HAP-1 (cell line): ENCODE data around the gene FGF16.
A peak's percentile ranks its signal among the peaks of the same experiment; 100 is the strongest.
"Not testable (repeated sequence)": the region's sequence is repeated elsewhere in the genome, so short reads cannot be mapped to it uniquely, and the experiment has no call there.

ENCODE experiments used
- DNase-seq, 2 experiments: peaks; one replicate each; pipeline ENCODE4 v3.0.0-alpha.2; 2016 to 2020; ENCODE audit warnings: low spot score in 2 of 2
- H3K27me3 ChIP-seq: fragments of 250-450 bp; sonication (Bioruptor Pico); 2 replicates; pipeline ENCODE4 v1.5.1; 2020; ENCODE audit warnings: low read depth, mild to moderate bottlenecking, moderate library complexity
- H3K36me3 ChIP-seq: fragments of 250-450 bp; sonication (Bioruptor Pico); replicated peaks from 2 replicates; pipeline ENCODE4 v1.5.1; 2020; ENCODE audit warnings: mild to moderate bottlenecking
- H3K4me1 ChIP-seq: fragments of 250-450 bp; sonication (Bioruptor Pico); 2 replicates; pipeline ENCODE4 v1.5.1; 2020; ENCODE audit warnings: mild to moderate bottlenecking
- H3K4me3 ChIP-seq: fragments of 250-450 bp; sonication (Bioruptor Pico); 2 replicates; pipeline ENCODE4 v1.5.1; 2020; ENCODE audit warnings: mild to moderate bottlenecking, moderate library complexity
- H3K9me3 ChIP-seq: fragments of 250-450 bp; sonication (Bioruptor Pico); 2 replicates; pipeline ENCODE4 v1.5.1; 2020; ENCODE audit warnings: mild to moderate bottlenecking, moderate library complexity
- in situ Hi-C: fragments of 300-500 bp; cut with MboI; formaldehyde crosslinking; loops from 3 replicates; pipeline ENCODE4 v1.14.3; 2020; ENCODE audit warnings: low sequenced_read_pairs, inconsistent platforms, mixed read lengths

The FGF16 gene

GRCh38 chrX:77484045-77484444 is 36.9 kb downstream of the FGF16 start:
- no peaks in the 10 kb centered on the region for H3K27me3 ChIP-seq
- no peaks in the 10 kb centered on the region for H3K36me3 ChIP-seq
- in situ Hi-C loops, result no loop called here
- peaks cover 10% of the 10 kb centered on the region for H3K4me1 ChIP-seq
- peaks cover 2% of the 10 kb centered on the region; the same call in 1 of the 2 replicates for H3K9me3 ChIP-seq
- DNase-seq, result no peak
- no peak overlapping the region for H3K4me3 ChIP-seq

- no peaks in the 10 kb centered on the region for H3K36me3 ChIP-seq
- no peaks in the 10 kb centered on the region for H3K9me3 ChIP-seq
- no peaks in the 10 kb centered on the region for H3K27me3 ChIP-seq
- DNase-seq, result peak; percentile 84 to 95
- no peak overlapping the region for H3K4me3 ChIP-seq
- in situ Hi-C loops, result no loop called here
- H3K4me1 ChIP-seq, result peaks cover 11% of the 10 kb centered on the region
These were observed 46.7 kb downstream of the FGF16 start for GRCh38 chrX:77493677-77494553.

GRCh38 chrX:77500164-77500563 is 53.0 kb downstream of the FGF16 start:
- H3K27me3 ChIP-seq, DNase-seq, in situ Hi-C loops, H3K9me3 ChIP-seq, H3K4me1 ChIP-seq, H3K4me3 ChIP-seq, H3K36me3 ChIP-seq: not testable (repeated sequence)

- in situ Hi-C loops, result no loop called here
- no peak overlapping the region for H3K4me3 ChIP-seq
- DNase-seq, result peak in 1 of 2 experiments; percentile 41
These were observed 55.8 kb downstream of the FGF16 start for GRCh38 chrX:77502951-77503525.

GRCh38 chrX:77505227-77505626 is 58.0 kb downstream of the FGF16 start:
- no peak for DNase-seq

More at GRCh38 chrX:77502951-77503525, 55.8 kb downstream of the FGF16 start:
- Histone ChIP-seq H3K4me1 (no peaks in the 10 kb centered on the region), H3K36me3 (peaks cover 5% of the 10 kb centered on the region; the same call in 1 of the 2 replicates), H3K27me3 (no peaks in the 10 kb centered on the region), H3K9me3 (no peaks in the 10 kb centered on the region)

More at GRCh38 chrX:77505227-77505626, 58.0 kb downstream of the FGF16 start:
- Histone ChIP-seq H3K36me3 (peaks cover 5% of the 10 kb centered on the region; the same call in 1 of the 2 replicates), H3K27me3 (no peaks in the 10 kb centered on the region), H3K4me1 (peaks cover 4% of the 10 kb centered on the region; the same call in 1 of the 2 replicates), H3K4me3 (no peak overlapping the region), H3K9me3 (no peaks in the 10 kb centered on the region)
- in situ Hi-C loops, result no loop called here
